Skeletal muscle tissue (tissue), 4 donors: ENCODE data around the gene RRAD. TPM values are rescaled to one million over a fixed set of nuclear protein-coding genes. Genes with fewer than 3 reads are reported as not detected.
"Not testable (repeated sequence)": the region's sequence is repeated elsewhere in the genome, so short reads cannot be mapped to it uniquely, and the experiment has no call there.

ENCODE experiments used
- H3K27ac ChIP-seq: one replicate; pipeline ENCODE4 v1.7.0; 2013; ENCODE audit warnings: mild to moderate bottlenecking, low read depth, low read length, inconsistent platforms
- H3K27me3 ChIP-seq, 3 donors: one replicate each; pipeline ENCODE4 v1.7.0; 2013; ENCODE audit warnings: low read length in 3 of 3; ENCODE audit not compliant: control insufficient read depth in 3 of 3, insufficient read depth in 3 of 3
- H3K36me3 ChIP-seq, 3 donors: one replicate each; pipeline ENCODE4 v1.7.0; 2013; ENCODE audit warnings: low read length in 3 of 3; ENCODE audit not compliant: control insufficient read depth in 3 of 3, insufficient read depth in 3 of 3
- H3K4me1 ChIP-seq, 3 donors: one replicate each; pipeline ENCODE4 v1.7.0; 2013; ENCODE audit warnings: low read length in 3 of 3, mild to moderate bottlenecking in 3 of 3; ENCODE audit not compliant: control insufficient read depth in 3 of 3, insufficient read depth in 3 of 3
- H3K4me3 ChIP-seq, 3 donors: one replicate each; pipeline ENCODE4 v1.7.0; 2013; ENCODE audit warnings: low read length in 3 of 3
- H3K9ac ChIP-seq, 3 donors: one replicate each; pipeline ENCODE4 v1.7.0; 2013; ENCODE audit warnings: low read length in 3 of 3, mild to moderate bottlenecking in 3 of 3, moderate library complexity in 2 of 3, low read depth in 1 of 3
- H3K9me3 ChIP-seq, 3 donors: one replicate each; pipeline ENCODE4 v1.7.0; 2013; ENCODE audit warnings: low read length in 3 of 3; ENCODE audit not compliant: control insufficient read depth in 3 of 3
- total RNA-seq: library from RNA; depleted of rRNA; stranded (reverse); fragments of >200 nt; gene quantifications from one replicate; pipeline ENCODE4 v1.2.3, GENCODE V29; 2014
- donor health status: Osteomylitis.

RRAD gene
- total RNA-seq, 1 donor from 2014 or later = 19.3 TPM

GRCh38 chr16:66898207-66898606 is 27.1 kb downstream of the RRAD start:
- Histone ChIP-seq H3K4me3 (no peak overlapping the region), H3K27ac (peak overlapping the region; percentile 93), H3K27me3 (no peaks in the 10 kb centered on the region), H3K36me3 (no peaks in the 10 kb centered on the region), H3K9ac (peak overlapping the region in 1 of 3 donors; percentile 20), H3K4me1 (peaks cover 49 to 65% (median 61%) of the 10 kb centered on the region in 3 donors), H3K9me3 (no peaks in the 10 kb centered on the region)

- not testable (repeated sequence) for H3K27ac ChIP-seq, H3K27me3 ChIP-seq, H3K36me3 ChIP-seq, H3K9me3 ChIP-seq, H3K4me3 ChIP-seq, H3K9ac ChIP-seq
- H3K4me1 ChIP-seq = peaks cover 33 to 49% (median 46%) of the 10 kb centered on the region in 3 donors
Measured at GRCh38 chr16:66896682-66897081, 28.7 kb downstream of the RRAD start.

- Histone ChIP-seq H3K4me1 (peaks cover 27 to 43% (median 39%) of the 10 kb centered on the region in 3 donors), H3K9ac (peak overlapping the region in 2 of 3 donors; percentile 16 to 71), H3K4me3 (no peak overlapping the region), H3K27me3 (no peaks in the 10 kb centered on the region), H3K9me3 (no peaks in the 10 kb centered on the region), H3K27ac (no peak overlapping the region), H3K36me3 (no peaks in the 10 kb centered on the region)
Measured at GRCh38 chr16:66895999-66896398, 29.3 kb downstream of the RRAD start.

GRCh38 chr16:66895689-66895979 is 29.7 kb downstream of the RRAD start:
- H3K9me3 ChIP-seq = no peaks in the 10 kb centered on the region
- H3K4me1 ChIP-seq = peaks cover 23 to 41% (median 36%) of the 10 kb centered on the region in 3 donors
- H3K27me3 ChIP-seq = no peaks in the 10 kb centered on the region
- H3K9ac ChIP-seq = peak overlapping the region in 2 of 3 donors; percentile 69 to 71
- no peaks in the 10 kb centered on the region for H3K36me3 ChIP-seq
- H3K4me3 ChIP-seq = no peak overlapping the region
- H3K27ac ChIP-seq = no peak overlapping the region

GRCh38 chr16:66894948-66895688 is 30.2 kb downstream of the RRAD start:
- Histone ChIP-seq H3K9ac (peak overlapping the region in 2 of 3 donors; percentile 69 to 71), H3K36me3 (no peaks in the 10 kb centered on the region), H3K27ac (no peak overlapping the region), H3K27me3 (no peaks in the 10 kb centered on the region), H3K4me1 (peaks cover 18 to 39% (median 30%) of the 10 kb centered on the region in 3 donors), H3K4me3 (no peak overlapping the region), H3K9me3 (no peaks in the 10 kb centered on the region)

- no peak overlapping the region for H3K4me3 ChIP-seq
- H3K27ac ChIP-seq = no peak overlapping the region
- no peak overlapping the region for H3K9ac ChIP-seq
- H3K36me3 ChIP-seq = no peaks in the 10 kb centered on the region
- H3K9me3 ChIP-seq = no peaks in the 10 kb centered on the region
- peaks cover 7 to 28% (median 20%) of the 10 kb centered on the region in 3 donors for H3K4me1 ChIP-seq
- no peaks in the 10 kb centered on the region for H3K27me3 ChIP-seq
Measured at GRCh38 chr16:66894055-66894454, 31.3 kb downstream of the RRAD start.

GRCh38 chr16:66891797-66892196 is 33.5 kb downstream of the RRAD start:
- H3K27ac ChIP-seq = no peak overlapping the region
- H3K9me3 ChIP-seq = no peaks in the 10 kb centered on the region
- no peak overlapping the region for H3K9ac ChIP-seq
- H3K36me3 ChIP-seq = peaks cover 0 to under 1% (median 0%) of the 10 kb centered on the region in 3 donors
- H3K27me3 ChIP-seq = no peaks in the 10 kb centered on the region
- peaks cover 3 to 19% (median 12%) of the 10 kb centered on the region in 3 donors for H3K4me1 ChIP-seq
- H3K4me3 ChIP-seq = no peak overlapping the region

GRCh38 chr16:66891360-66891759 is 34.0 kb downstream of the RRAD start:
- Histone ChIP-seq H3K27me3 (no peaks in the 10 kb centered on the region), H3K4me3 (no peak overlapping the region)

GRCh38 chr16:66890799-66891198 is 34.5 kb downstream of the RRAD start:
- no peaks in the 10 kb centered on the region for H3K27me3 ChIP-seq
- peaks cover 3 to 14% (median 9%) of the 10 kb centered on the region in 3 donors for H3K4me1 ChIP-seq
- no peak overlapping the region for H3K27ac ChIP-seq
- H3K9ac ChIP-seq = peak overlapping the region in 1 of 3 donors; percentile 28
- no peaks in the 10 kb centered on the region for H3K9me3 ChIP-seq
- H3K36me3 ChIP-seq = peaks cover 0 to 7% (median 0%) of the 10 kb centered on the region in 3 donors
- H3K4me3 ChIP-seq = no peak overlapping the region

More at GRCh38 chr16:66891360-66891759, 34.0 kb downstream of the RRAD start:
- Histone ChIP-seq H3K27ac (no peak overlapping the region), H3K4me1 (peaks cover 3 to 19% (median 12%) of the 10 kb centered on the region in 3 donors), H3K9me3 (no peaks in the 10 kb centered on the region), H3K36me3 (peaks cover 0 to 5% (median 0%) of the 10 kb centered on the region in 3 donors), H3K9ac (no peak overlapping the region)

GRCh38 chr16:66889622-66890021 is 35.7 kb downstream of the RRAD start:
- no peak overlapping the region for H3K9ac ChIP-seq
- peaks cover 0 to 4% (median 0%) of the 10 kb centered on the region in 3 donors for H3K4me1 ChIP-seq
- H3K27me3 ChIP-seq = no peaks in the 10 kb centered on the region
- no peak overlapping the region for H3K4me3 ChIP-seq
- no peaks in the 10 kb centered on the region for H3K9me3 ChIP-seq
- H3K27ac ChIP-seq = no peak overlapping the region
- H3K36me3 ChIP-seq = peaks cover 11 to 16% (median 11%) of the 10 kb centered on the region in 3 donors
